GM11168 (cell line): ENCODE data around the gene NNAT.
"Not testable (repeated sequence)": the region's sequence is repeated elsewhere in the genome, so short reads cannot be mapped to it uniquely, and the experiment has no call there.

Source experiments
- in situ Hi-C: fragments of 300-500 bp; cut with MboI; formaldehyde crosslinking; loops from one replicate; pipeline ENCODE4 v1.12.0; 2022; ENCODE audit warnings: low sequenced_read_pairs; ENCODE audit not compliant: unreplicated experiment

Gene NNAT

GRCh38 chr20:37521061-37521771 lies at the start of gene NNAT:
Gene NNAT, plus strand, starts transcription at chr20:37521250. Its CDS starts 82 bp downstream, at chr20:37521332.
- in situ Hi-C loops: loop anchor here (10.0 kb wide), 1 partner anchor 116 kb away; no protein-coding TSS in a partner anchor

GRCh38 chr20:37471741-37472235 lies 49.3 kb upstream of the NNAT start:
- in situ Hi-C loops: no loop called here

- in situ Hi-C loops: not testable (repeated sequence)
Measured at GRCh38 chr20:37472435-37472834, 48.6 kb upstream of the NNAT start.

- in situ Hi-C loops: no loop called here
Measured at GRCh38 chr20:37473249-37474000, 47.6 kb upstream of the NNAT start.

- in situ Hi-C loops: no loop called here
Measured at GRCh38 chr20:37474386-37474785, 46.7 kb upstream of the NNAT start.

GRCh38 chr20:37475252-37475651 lies 45.8 kb upstream of the NNAT start:
- in situ Hi-C loops: no loop called here

GRCh38 chr20:37477041-37477440 lies 44.0 kb upstream of the NNAT start:
- in situ Hi-C loops: no loop called here

GRCh38 chr20:37479266-37479665 lies 41.8 kb upstream of the NNAT start:
- in situ Hi-C loops: no loop called here

GRCh38 chr20:37479925-37480691 lies 40.9 kb upstream of the NNAT start:
- in situ Hi-C loops: no loop called here

- in situ Hi-C loops: no loop called here
Measured at GRCh38 chr20:37480919-37481318, 40.1 kb upstream of the NNAT start.

- in situ Hi-C loops: no loop called here
Measured at GRCh38 chr20:37481610-37482009, 39.4 kb upstream of the NNAT start.

GRCh38 chr20:37484331-37484730 lies 36.7 kb upstream of the NNAT start:
- in situ Hi-C loops: no loop called here

- in situ Hi-C loops: not testable (repeated sequence)
Measured at GRCh38 chr20:37486209-37486608, 34.8 kb upstream of the NNAT start.

- in situ Hi-C loops: no loop called here
Measured at GRCh38 chr20:37490663-37491350, 30.2 kb upstream of the NNAT start.

GRCh38 chr20:37492096-37492625 lies 28.9 kb upstream of the NNAT start:
- in situ Hi-C loops: no loop called here

- in situ Hi-C loops: no loop called here
Measured at GRCh38 chr20:37492945-37493344, 28.1 kb upstream of the NNAT start.

- in situ Hi-C loops: no loop called here
Measured at GRCh38 chr20:37494301-37494700, 26.7 kb upstream of the NNAT start.

GRCh38 chr20:37494796-37495195 lies 26.3 kb upstream of the NNAT start:
- in situ Hi-C loops: no loop called here

GRCh38 chr20:37498066-37498665 lies 22.9 kb upstream of the NNAT start:
- in situ Hi-C loops: no loop called here

- in situ Hi-C loops: no loop called here
Measured at GRCh38 chr20:37500311-37500710, 20.7 kb upstream of the NNAT start.
